ENCODE data around the gene NECTIN1. TPM values are rescaled to one million over a fixed set of nuclear protein-coding genes. Genes with fewer than 3 reads are reported as not detected.

The NECTIN1 gene
- total RNA-seq, 1 experiment from 2014 or later, result 3.6 TPM

- no peak for DNase-seq (ENCODE audit: low spot score)
- in situ Hi-C loops (cut with HindIII; ENCODE audit: low sequenced_read_pairs), result no loop called here
Measured at GRCh38 chr11:119635776-119636175, 93.2 kb downstream of the NECTIN1 start.

GRCh38 chr11:119635041-119635740 lies 93.8 kb downstream of the NECTIN1 start:
- in situ Hi-C loops (cut with HindIII; ENCODE audit: low sequenced_read_pairs), result no loop called here
- no peak for DNase-seq (ENCODE audit: low spot score)

- in situ Hi-C loops (cut with HindIII; ENCODE audit: low sequenced_read_pairs), result no loop called here
- no peak for DNase-seq (ENCODE audit: low spot score)
Measured at GRCh38 chr11:119634301-119634700, 94.7 kb downstream of the NECTIN1 start.

- in situ Hi-C loops (cut with HindIII; ENCODE audit: low sequenced_read_pairs), result no loop called here
- no peak for DNase-seq (ENCODE audit: low spot score)
Measured at GRCh38 chr11:119629834-119630624, 99.0 kb downstream of the NECTIN1 start.

GRCh38 chr11:119629085-119629484 lies 99.9 kb downstream of the NECTIN1 start:
- DNase-seq (ENCODE audit: low spot score), result no peak
- in situ Hi-C loops (cut with HindIII; ENCODE audit: low sequenced_read_pairs), result no loop called here

GRCh38 chr11:119627286-119627685 lies 101.7 kb downstream of the NECTIN1 start:
- in situ Hi-C loops (cut with HindIII; ENCODE audit: low sequenced_read_pairs), result no loop called here
- DNase-seq (ENCODE audit: low spot score), result no peak

- DNase-seq (ENCODE audit: low spot score), result no peak
- in situ Hi-C loops (cut with HindIII; ENCODE audit: low sequenced_read_pairs), result no loop called here
Measured at GRCh38 chr11:119626871-119627270, 102.1 kb downstream of the NECTIN1 start.

GRCh38 chr11:119626197-119626841 lies 102.7 kb downstream of the NECTIN1 start:
- in situ Hi-C loops (cut with HindIII; ENCODE audit: low sequenced_read_pairs), result no loop called here
- no peak for DNase-seq (ENCODE audit: low spot score)

- in situ Hi-C loops (cut with HindIII; ENCODE audit: low sequenced_read_pairs), result no loop called here
- DNase-seq (ENCODE audit: low spot score), result no peak
Measured at GRCh38 chr11:119625206-119625978, 103.6 kb downstream of the NECTIN1 start.

- DNase-seq (ENCODE audit: low spot score), result no peak
- in situ Hi-C loops (cut with HindIII; ENCODE audit: low sequenced_read_pairs), result no loop called here
Measured at GRCh38 chr11:119624629-119625028, 104.4 kb downstream of the NECTIN1 start.

GRCh38 chr11:119624102-119624615 lies 104.8 kb downstream of the NECTIN1 start:
- in situ Hi-C loops (cut with HindIII; ENCODE audit: low sequenced_read_pairs), result no loop called here
- DNase-seq (ENCODE audit: low spot score), result no peak

- in situ Hi-C loops (cut with HindIII; ENCODE audit: low sequenced_read_pairs), result no loop called here
- no peak for DNase-seq (ENCODE audit: low spot score)
Measured at GRCh38 chr11:119623682-119624081, 105.3 kb downstream of the NECTIN1 start.

- no peak for DNase-seq (ENCODE audit: low spot score)
- in situ Hi-C loops (cut with HindIII; ENCODE audit: low sequenced_read_pairs), result no loop called here
Measured at GRCh38 chr11:119622454-119623143, 106.4 kb downstream of the NECTIN1 start.

- DNase-seq (ENCODE audit: low spot score), result no peak
- in situ Hi-C loops (cut with HindIII; ENCODE audit: low sequenced_read_pairs), result no loop called here
Measured at GRCh38 chr11:119619665-119620064, 109.3 kb downstream of the NECTIN1 start.

GRCh38 chr11:119618208-119618909 lies 110.6 kb downstream of the NECTIN1 start:
- DNase-seq (ENCODE audit: low spot score), result peak; percentile 8
- in situ Hi-C loops (cut with HindIII; ENCODE audit: low sequenced_read_pairs), result no loop called here

- in situ Hi-C loops (cut with HindIII; ENCODE audit: low sequenced_read_pairs), result no loop called here
- no peak for DNase-seq (ENCODE audit: low spot score)
Measured at GRCh38 chr11:119617340-119617713, 111.7 kb downstream of the NECTIN1 start.

- in situ Hi-C loops (cut with HindIII; ENCODE audit: low sequenced_read_pairs), result no loop called here
- no peak for DNase-seq (ENCODE audit: low spot score)
Measured at GRCh38 chr11:119616586-119617339, 112.2 kb downstream of the NECTIN1 start.

GRCh38 chr11:119615882-119616196 lies 113.2 kb downstream of the NECTIN1 start:
- in situ Hi-C loops (cut with HindIII; ENCODE audit: low sequenced_read_pairs), result no loop called here
- DNase-seq (ENCODE audit: low spot score), result no peak
